H1 (cell line): Measurements from ENCODE around the gene ANKRD65. TPM values are rescaled to one million over a fixed set of nuclear protein-coding genes. Genes with fewer than 3 reads are reported as not detected.
"Not testable (repeated sequence)": the region's sequence is repeated elsewhere in the genome, so short reads cannot be mapped to it uniquely, and the experiment has no call there.

Experiments
- CTCF ChIA-PET: fragments of 300-600 bp; sonication (Branson Sonifier 250); formaldehyde crosslinking; loops from one replicate; lab custom pipeline; 2021; ENCODE audit not compliant: partially characterized antibody; lab: Charles Lee
- POLR2A ChIA-PET: fragments of 300-600 bp; sonication (Branson Sonifier 250); formaldehyde crosslinking; loops from one replicate; lab custom pipeline; 2021; ENCODE audit warnings: inconsistent platforms; ENCODE audit not compliant: partially characterized antibody; lab: Charles Lee
- DNase-seq, 2 experiments: peaks; one replicate each; pipeline versions ENCODE4 v3.0.0 to v3.0.0-alpha.2; 2010 to 2022; ENCODE audit warnings: low spot score in 2 of 2, low read depth in 1 of 2, mixed read lengths in 1 of 2
- FAIRE-seq: peaks from 2 replicates; lab custom pipeline; 2011; peaks lifted over from hg19 to GRCh38; lab: Jason Lieb, UNC
- H2AFZ ChIP-seq: 2 replicates; pipeline ENCODE4 v1.8.1; 2012; ENCODE audit warnings: low read length, inconsistent platforms
- H2AK5ac ChIP-seq: 2 replicates; pipeline ENCODE4 v1.6.1; 2013; ENCODE audit warnings: low read depth, low read length
- H2BK120ac ChIP-seq: replicated peaks from 2 replicates; pipeline ENCODE3; 2013; ENCODE audit warnings: low read depth, low read length, inconsistent platforms
- H2BK12ac ChIP-seq: 2 replicates; pipeline ENCODE4 v1.6.1; 2013; ENCODE audit warnings: low read depth, low read length
- H2BK15ac ChIP-seq: 2 replicates; pipeline ENCODE4 v1.6.1; 2013; ENCODE audit warnings: low read length
- H2BK20ac ChIP-seq: 2 replicates; pipeline ENCODE4 v1.6.1; 2013; ENCODE audit warnings: low read length
- H2BK5ac ChIP-seq: 2 replicates; pipeline ENCODE4 v1.6.1; 2013; ENCODE audit warnings: low read depth, low read length
- H3K14ac ChIP-seq: 2 replicates; pipeline ENCODE4 v1.6.1; 2013; ENCODE audit warnings: inconsistent platforms; ENCODE audit not compliant: insufficient read length
- H3K18ac ChIP-seq: 2 replicates; pipeline ENCODE4 v1.6.1; 2013; ENCODE audit warnings: low read length; ENCODE audit errors: extremely low read depth
- H3K23ac ChIP-seq: 2 replicates; pipeline ENCODE4 v1.6.1; 2013; ENCODE audit warnings: inconsistent platforms; ENCODE audit not compliant: insufficient read length
- H3K23me2 ChIP-seq: 2 replicates; pipeline ENCODE4 v1.6.1; 2013; ENCODE audit warnings: low read depth, low read length
- H3K27ac ChIP-seq: 2 replicates; pipeline ENCODE4 v1.6.1; 2011; ENCODE audit warnings: low read depth, low read length, inconsistent platforms
- H3K27me3 ChIP-seq, 4 experiments: replicated peaks in 1 of 4; 1 replicate in 1 of 4; 2 replicates in 3 of 4; pipeline versions ENCODE4 v1.6.1 to v1.8.1; 2011 to 2013; ENCODE audit warnings: low read length in 3 of 4, mild to moderate bottlenecking in 3 of 4, inconsistent platforms in 2 of 4, mixed read lengths in 2 of 4, moderate library complexity in 1 of 4; ENCODE audit not compliant: control insufficient read depth in 3 of 4, insufficient read depth in 3 of 4; ENCODE audit errors: extremely low read depth in 1 of 4
- H3K36me3 ChIP-seq, 4 experiments: 2 replicates each; pipeline versions ENCODE4 v1.6.1 to v1.8.1; 2011 to 2013; ENCODE audit warnings: mild to moderate bottlenecking in 4 of 4, low read length in 3 of 4, moderate library complexity in 2 of 4, control low read depth in 1 of 4, inconsistent platforms in 1 of 4; ENCODE audit not compliant: insufficient read depth in 4 of 4, control insufficient read depth in 2 of 4
- H3K4ac ChIP-seq: replicated peaks from 2 replicates; pipeline ENCODE3; 2013; ENCODE audit warnings: low read length, low read depth, mixed read lengths, inconsistent platforms; ENCODE audit not compliant: insufficient read length
- H3K4me1 ChIP-seq, 4 experiments: replicated peaks in 1 of 4; 1 replicate in 1 of 4; 2 replicates in 3 of 4; pipeline versions ENCODE4 v1.6.1 to v1.8.1; 2011 to 2013; ENCODE audit warnings: low read length in 3 of 4, inconsistent platforms in 2 of 4, mixed read lengths in 1 of 4; ENCODE audit not compliant: insufficient read depth in 4 of 4, control insufficient read depth in 3 of 4
- H3K4me2 ChIP-seq, 2 experiments: 2 replicates each; pipeline versions ENCODE4 v1.6.1 to v1.8.1; 2011 to 2013; ENCODE audit warnings: low read depth in 2 of 2, low read length in 2 of 2, control low read depth in 1 of 2, inconsistent platforms in 1 of 2, mild to moderate bottlenecking in 1 of 2; ENCODE audit not compliant: insufficient read depth in 1 of 2
- H3K4me3 ChIP-seq, 4 experiments: fragments of 200-600, 300-600 bp in 1 of 4; sonication (generic), shearing (Covaris generic), sonication (Bioruptor Twin) in 1 of 4; 2 replicates each; pipeline versions ENCODE4 v1.5.1 to v1.8.1; 2011 to 2016; ENCODE audit warnings: low read length in 4 of 4, low read depth in 3 of 4, control low read depth in 2 of 4, inconsistent platforms in 2 of 4, mild to moderate bottlenecking in 2 of 4, mixed read lengths in 1 of 4, moderate library complexity in 1 of 4; ENCODE audit not compliant: insufficient read depth in 2 of 4; ENCODE audit errors: extremely low read depth in 1 of 4
- H3K56ac ChIP-seq: replicated peaks from 2 replicates; pipeline ENCODE3; 2013; ENCODE audit warnings: low read depth, mild to moderate bottlenecking, mixed read lengths, low read length, inconsistent platforms; ENCODE audit not compliant: insufficient read length
- H3K79me1 ChIP-seq: 2 replicates; pipeline ENCODE4 v1.6.1; 2013; ENCODE audit warnings: low read depth, low read length, control low read depth
- H3K79me2 ChIP-seq, 2 experiments: 2 replicates each; pipeline versions ENCODE4 v1.6.1 to v1.8.1; 2012 to 2013; ENCODE audit warnings: low read length in 2 of 2, mild to moderate bottlenecking in 2 of 2, inconsistent platforms in 1 of 2; ENCODE audit not compliant: insufficient read depth in 2 of 2, control insufficient read depth in 1 of 2
- H3K9ac ChIP-seq, 4 experiments: replicated peaks in 1 of 4; 1 replicate in 1 of 4; 2 replicates in 3 of 4; pipeline versions ENCODE4 v1.6.1 to v1.8.1; 2011 to 2013; ENCODE audit warnings: low read depth in 3 of 4, low read length in 3 of 4, control low read depth in 2 of 4, mild to moderate bottlenecking in 2 of 4, moderate library complexity in 2 of 4, inconsistent platforms in 1 of 4; ENCODE audit errors: extremely low read depth in 1 of 4
- H3K9me3 ChIP-seq, 2 experiments: 2 replicates each; pipeline versions ENCODE4 v1.6.1 to v1.8.1; 2012 to 2013; ENCODE audit warnings: mild to moderate bottlenecking in 2 of 2, moderate library complexity in 2 of 2, control low read depth in 1 of 2, inconsistent platforms in 1 of 2, low read depth in 1 of 2, low read length in 1 of 2, mixed read lengths in 1 of 2; ENCODE audit not compliant: insufficient read depth in 2 of 2
- H4K20me1 ChIP-seq, 2 experiments: replicated peaks in 1 of 2; 2 replicates each; pipeline versions ENCODE3 to v1.8.1; 2011 to 2013; ENCODE audit warnings: inconsistent platforms in 2 of 2, low read length in 2 of 2, mild to moderate bottlenecking in 1 of 2; ENCODE audit not compliant: insufficient read depth in 2 of 2, control insufficient read depth in 1 of 2
- H4K5ac ChIP-seq: 2 replicates; pipeline ENCODE4 v1.6.1; 2013; ENCODE audit warnings: low read length, low read depth, mixed read lengths, inconsistent platforms; ENCODE audit not compliant: insufficient read length
- H4K8ac ChIP-seq: 2 replicates; pipeline ENCODE4 v1.8.0; 2013; ENCODE audit warnings: mild to moderate bottlenecking, moderate library complexity, low read length, inconsistent platforms; ENCODE audit not compliant: insufficient read depth; ENCODE audit errors: extremely low read depth
- H4K91ac ChIP-seq: replicated peaks from 2 replicates; pipeline ENCODE3; 2013; ENCODE audit warnings: low read length, mixed read lengths, inconsistent platforms; ENCODE audit not compliant: insufficient read length
- TAF1 ChIP-seq: IDR thresholded peaks from 2 replicates; pipeline ENCODE4 v1.6.1; 2011; ENCODE audit warnings: mild to moderate bottlenecking, low read depth, low read length
- WGBS, 2 experiments: shearing (Covaris generic) in 1 of 2; methylation state at CpG; one replicate each; pipeline versions ENCODE4 v1.1.6 to v1.1.7; 2013 to 2015; ENCODE audit warnings: low lambda C conversion rate in 2 of 2, mixed read lengths in 2 of 2, inconsistent platforms in 1 of 2, low coverage in 1 of 2, missing lambda C conversion rate in 1 of 2; ENCODE audit not compliant: insufficient replicate concordance in 2 of 2, insufficient coverage in 1 of 2, insufficient read length in 1 of 2; ENCODE audit errors: extremely low coverage in 1 of 2, missing lambda C conversion rate in 1 of 2; 5-methylcytosine and 5-hydroxymethylcytosine counted together
- polyA plus RNA-seq, 7 experiments: library from polyadenylated mRNA; depleted of rRNA in 3 of 7; stranded (reverse) in 5 of 7; unstranded in 2 of 7; fragments of >200 nt in 5 of 7; fragments of 200-250 nt in 2 of 7; gene quantifications; 1 replicate in 5 of 7; 2 replicates in 1 of 7; 4 replicates in 1 of 7; pipeline versions ENCODE4 v1.2.1 to v1.2.3, GENCODE V29; 2011 to 2013; ENCODE audit warnings: missing spikeins in 2 of 7, mixed read lengths in 2 of 7
- total RNA-seq: library from RNA; stranded (reverse); fragmentation: NEBNext Ultra II Directional; extraction: Animal tissue kit (Norgen Biotek cat#: 25700); gene quantifications from 2 replicates; pipeline ENCODE4 v1.2.1, GENCODE V29; 2021

The ANKRD65 gene
- total and polyA plus RNA-seq, 2 of the 8 experiments (the other 6 are each of a cell fraction or from before 2014, with no cell fraction given): 1.8 to 2.0 TPM

- TF ChIP-seq TAF1: no peak
Measured at GRCh38 chr1:1418464-1419362, 2.4 kb downstream of the ANKRD65 start (continued).

- WGBS, 2 experiments: 93% methylated on average over 25 of the region's 25 CpGs; no CpG with 5 or more reads in 1 of the 2 experiments
- not testable (repeated sequence) for H2AFZ ChIP-seq, H2BK12ac ChIP-seq, H4K20me1 ChIP-seq, H3K9me3 ChIP-seq, H3K4me2 ChIP-seq, H3K14ac ChIP-seq, H3K23me2 ChIP-seq, H2BK5ac ChIP-seq, H2BK20ac ChIP-seq, FAIRE-seq, H3K79me2 ChIP-seq, H3K18ac ChIP-seq, H3K23ac ChIP-seq, H3K27ac ChIP-seq, H3K9ac ChIP-seq, H3K27me3 ChIP-seq, H2BK120ac ChIP-seq, H4K5ac ChIP-seq, H3K4ac ChIP-seq, H3K4me3 ChIP-seq, H3K56ac ChIP-seq, H3K79me1 ChIP-seq, H4K91ac ChIP-seq, H3K36me3 ChIP-seq
- ChIA-PET CTCF (interaction anchor here (1.1 to 1.6 kb wide), 4 partner anchors 9 to 21 kb away, joined by 3 to 5 read pairs (median 4); no protein-coding TSS in a partner anchor), POLR2A (interaction anchor here (0.8 to 1.7 kb wide), 8 partner anchors 9 to 83 kb away, joined by 3 to 6 read pairs (median 3); partner anchors contain the start of gene VWA1)
- Histone ChIP-seq H3K4me1 (peaks cover 0 to 29% (median 23%) of the 10 kb centered on the region in 4 experiments; a peak in 6 of 7 replicates), H4K8ac (0 out of 2 replicates have a peak overlapping the region, but pooled peaks have one; percentile 35), H2BK15ac (0 out of 2 replicates have a peak overlapping the region, but pooled peaks have one; percentile 88), H2AK5ac (0 out of 2 replicates have a peak overlapping the region, but pooled peaks have one; percentile 90)
- DNase-seq: peak in 1 of 2 experiments; percentile 44
Measured at GRCh38 chr1:1417825-1418463, 3.1 kb downstream of the ANKRD65 start.
